ENCODE data around the gene BLOC1S3.

Gene BLOC1S3

DNA sequence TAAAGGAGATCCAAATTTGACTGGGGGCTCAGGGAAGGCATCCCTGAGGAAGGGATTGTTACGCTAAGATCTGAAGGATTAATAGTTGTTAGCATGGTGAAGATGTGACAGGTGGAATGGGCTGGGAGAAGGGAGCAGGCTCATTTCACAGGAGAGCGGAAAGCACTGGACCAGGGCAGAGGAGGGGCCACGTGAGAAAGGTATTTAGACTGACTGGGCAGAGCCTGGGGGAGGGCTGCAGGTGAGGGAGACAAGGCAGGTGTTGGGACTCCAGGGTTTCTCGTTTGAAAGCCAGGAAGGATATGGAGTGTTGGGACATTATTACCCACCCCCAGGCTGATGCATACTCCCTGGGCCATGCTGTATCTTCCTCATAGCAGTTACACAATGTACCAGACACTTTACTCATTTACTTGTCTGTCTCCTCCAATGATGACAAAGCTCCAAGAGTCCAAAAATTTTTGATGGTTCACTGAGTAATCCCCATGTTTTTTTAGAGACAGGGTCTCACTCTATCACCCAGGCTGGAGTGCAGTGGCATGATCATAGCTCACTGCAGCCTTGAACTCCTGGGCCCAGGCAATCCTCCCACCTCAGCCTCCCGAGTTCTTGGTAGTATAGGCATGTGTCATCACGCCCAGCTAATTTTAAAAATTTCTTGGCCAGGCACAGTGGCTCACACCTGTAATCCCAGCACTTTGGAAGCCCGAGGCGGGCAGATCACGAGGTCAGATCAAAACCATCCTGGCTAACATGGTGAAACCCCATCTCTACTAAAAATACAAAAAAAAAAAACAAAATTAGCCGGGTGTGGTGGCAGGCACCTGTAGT is 2.9 kb upstream of the BLOC1S3 start:
- Mint-ChIP-seq H3K27ac (no peak overlapping the region), H3K36me3 (peaks cover 2% of the 10 kb centered on the region), H3K9me3 (no peaks in the 10 kb centered on the region), H3K4me3 (peak overlapping the region; percentile 1), H3K4me1 (peaks cover 21% of the 10 kb centered on the region), H3K27me3 (no peaks in the 10 kb centered on the region)
- no peak for ATAC-seq (ENCODE audit: low read depth)
- DNase-seq (ENCODE audit: low spot score in 2 of 2) = no peak

DNA sequence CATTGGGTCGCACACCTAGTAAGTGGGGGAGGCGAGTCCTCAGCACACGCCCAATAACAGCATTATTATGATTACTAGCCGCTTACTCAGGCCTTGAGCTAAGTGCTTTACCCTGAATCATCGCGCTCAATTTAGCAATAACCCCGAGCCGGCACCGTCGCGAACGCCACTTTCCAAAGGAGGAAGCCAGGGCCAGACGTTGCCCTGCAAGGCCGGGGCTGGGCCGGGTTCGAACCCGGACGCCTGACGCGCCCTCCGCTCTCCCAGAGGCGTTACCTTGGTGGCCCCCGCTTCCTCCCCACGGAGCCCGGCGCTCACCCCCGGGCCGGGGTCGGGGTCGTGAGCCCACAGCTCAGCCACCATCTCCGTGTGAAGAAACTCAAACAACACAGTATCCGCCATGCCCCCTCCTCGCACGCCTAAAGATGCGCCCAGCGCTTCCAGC is 745 bp upstream of the BLOC1S3 start, which contains the start of gene TRAPPC6A:
TRAPPC6A (minus strand) TSS at position 421 of the 445 bp plus-strand sequence; CDS start at position 402, 19 bp downstream.
- Mint-ChIP-seq H3K4me3 (peak within 1 kb of the TSS; percentile 88), H3K36me3 (peaks cover 11% of the 10 kb centered on the region), H3K27me3 (no peaks in the 10 kb centered on the region), H3K27ac (peak within 1 kb of the TSS; percentile 92), H3K9me3 (no peaks in the 10 kb centered on the region), H3K4me1 (peaks cover 23% of the 10 kb centered on the region)
- peak; percentile 1 for ATAC-seq (ENCODE audit: low read depth)
- DNase-seq (ENCODE audit: low spot score in 2 of 2) = no peak

DNA sequence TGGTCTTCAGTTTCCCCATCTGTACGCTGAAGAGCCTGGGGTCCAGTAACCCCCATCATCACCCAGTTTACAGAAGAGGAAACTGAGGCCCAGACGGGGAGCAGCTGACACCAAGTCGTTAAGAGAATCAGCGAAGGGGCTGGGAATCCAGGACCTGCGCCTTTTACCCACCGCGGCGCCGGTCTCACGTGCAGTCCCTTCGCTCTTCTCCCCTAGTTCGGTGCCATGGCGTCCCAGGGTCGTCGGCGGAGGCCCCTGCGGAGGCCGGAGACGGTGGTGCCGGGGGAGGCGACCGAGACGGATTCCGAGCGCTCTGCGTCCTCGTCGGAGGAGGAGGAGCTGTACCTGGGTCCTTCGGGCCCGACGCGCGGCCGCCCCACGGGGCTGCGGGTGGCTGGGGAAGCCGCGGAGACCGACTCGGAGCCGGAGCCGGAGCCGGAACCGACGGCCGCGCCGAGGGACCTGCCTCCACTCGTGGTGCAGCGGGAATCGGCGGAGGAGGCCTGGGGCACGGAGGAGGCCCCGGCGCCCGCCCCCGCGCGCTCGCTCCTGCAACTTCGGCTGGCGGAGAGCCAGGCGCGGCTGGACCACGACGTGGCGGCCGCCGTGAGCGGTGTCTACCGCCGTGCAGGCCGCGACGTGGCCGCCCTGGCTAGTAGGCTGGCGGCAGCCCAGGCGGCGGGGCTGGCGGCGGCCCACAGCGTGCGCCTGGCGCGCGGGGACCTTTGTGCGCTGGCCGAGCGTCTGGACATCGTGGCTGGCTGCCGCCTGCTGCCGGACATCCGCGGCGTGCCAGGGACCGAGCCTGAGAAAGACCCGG is 698 bp downstream of the BLOC1S3 start:
- ATAC-seq (ENCODE audit: low read depth) (no peak), DNase-seq (ENCODE audit: low spot score in 2 of 2) (peak; percentile 27 to 51)
- Mint-ChIP-seq H3K36me3 (peaks cover 13% of the 10 kb centered on the region), H3K27me3 (no peaks in the 10 kb centered on the region), H3K4me1 (peaks cover 25% of the 10 kb centered on the region), H3K4me3 (peak overlapping the region; percentile 88), H3K9me3 (no peaks in the 10 kb centered on the region), H3K27ac (peak overlapping the region; percentile 92)

DNA sequence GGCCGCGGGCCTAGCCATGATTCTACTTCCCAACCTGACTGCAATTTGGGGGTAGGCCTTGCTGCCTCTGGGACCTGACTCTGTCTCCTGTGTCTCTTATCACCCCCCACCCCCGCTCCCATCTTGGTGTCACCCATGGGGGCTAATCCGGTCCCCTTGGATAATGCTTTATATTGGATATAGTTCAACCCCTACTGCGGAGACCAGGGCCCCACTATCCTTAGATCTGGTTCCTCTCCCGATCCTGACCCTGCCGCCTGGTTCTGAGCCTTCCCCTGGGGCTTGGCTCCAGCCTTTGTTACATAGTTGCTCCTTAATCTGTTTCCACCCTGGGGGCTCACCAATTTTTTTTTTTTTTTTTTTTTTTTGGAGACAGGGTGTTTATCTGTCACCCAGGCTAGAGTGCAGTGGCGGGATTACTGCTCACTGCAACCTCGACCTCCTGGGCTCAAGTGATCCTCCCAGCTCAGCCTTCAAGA is 1.3 kb downstream of the BLOC1S3 start:
- H3K27me3 Mint-ChIP-seq = no peaks in the 10 kb centered on the region
- peak overlapping the region; percentile 78 for H3K4me3 Mint-ChIP-seq
- H3K9me3 Mint-ChIP-seq = no peaks in the 10 kb centered on the region
- no peak overlapping the region for H3K27ac Mint-ChIP-seq
- DNase-seq (ENCODE audit: low spot score in 2 of 2) (no peak), ATAC-seq (ENCODE audit: low read depth) (no peak)
- H3K4me1 Mint-ChIP-seq = peaks cover 27% of the 10 kb centered on the region
- H3K36me3 Mint-ChIP-seq = peaks cover 13% of the 10 kb centered on the region

DNA sequence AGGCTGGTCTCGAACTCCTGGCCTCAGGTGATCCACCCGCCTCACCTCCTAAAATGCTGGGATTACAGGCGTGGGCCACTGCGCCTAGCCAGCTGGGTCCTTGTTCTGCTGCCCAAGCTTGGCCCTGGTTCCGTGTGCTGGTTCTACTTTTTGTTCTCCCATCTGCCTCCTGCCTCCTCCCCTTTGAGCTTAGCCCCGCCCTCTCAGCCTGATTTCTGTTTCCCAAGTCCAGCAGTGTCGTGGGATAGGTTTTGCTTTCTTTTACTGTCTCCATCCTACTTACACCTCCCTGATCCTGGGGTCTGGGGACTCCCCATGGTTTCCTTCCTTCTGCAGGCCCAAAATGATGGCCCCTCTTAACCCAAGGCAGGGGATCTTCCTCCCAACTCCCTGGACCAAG is 2.4 kb downstream of the BLOC1S3 start:
- Mint-ChIP-seq H3K36me3 (peaks cover 10% of the 10 kb centered on the region), H3K9me3 (no peaks in the 10 kb centered on the region), H3K27ac (peak overlapping the region; percentile 64)

DNA sequence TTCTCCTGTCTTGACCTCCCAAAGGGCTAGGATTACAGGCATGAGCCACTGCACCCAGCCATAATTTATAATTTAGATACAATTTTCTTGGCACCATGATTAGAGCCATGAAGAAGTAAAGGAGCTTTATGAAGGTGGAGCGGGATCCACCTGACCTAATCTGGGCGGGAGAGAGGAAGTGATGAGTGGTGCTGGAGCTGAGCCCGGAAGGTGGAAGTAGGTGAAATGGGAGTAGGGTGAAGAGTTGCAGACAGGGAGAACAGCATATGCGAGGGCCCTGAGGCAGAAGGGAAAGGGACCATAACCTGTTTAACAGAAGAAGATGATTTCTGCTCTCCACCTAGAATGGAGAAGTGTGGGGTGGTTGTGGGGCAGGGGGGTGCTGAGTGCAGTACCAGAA is 4.2 kb downstream of the BLOC1S3 start:
- no peaks in the 10 kb centered on the region for H3K9me3 Mint-ChIP-seq
- peaks cover 31% of the 10 kb centered on the region for H3K4me1 Mint-ChIP-seq
- DNase-seq (ENCODE audit: low spot score in 2 of 2) (no peak), ATAC-seq (ENCODE audit: low read depth) (no peak)
- peak overlapping the region; percentile 46 for H3K4me3 Mint-ChIP-seq
- no peaks in the 10 kb centered on the region for H3K27me3 Mint-ChIP-seq
- no peak overlapping the region for H3K27ac Mint-ChIP-seq
- peaks cover 10% of the 10 kb centered on the region for H3K36me3 Mint-ChIP-seq

More for the DNA sequence above, 2.4 kb downstream of the BLOC1S3 start:
- DNase-seq (ENCODE audit: low spot score in 2 of 2) (no peak), ATAC-seq (ENCODE audit: low read depth) (no peak)
- Mint-ChIP-seq H3K27me3 (no peaks in the 10 kb centered on the region), H3K4me1 (peaks cover 28% of the 10 kb centered on the region), H3K4me3 (peak overlapping the region; percentile 77)

DNA sequence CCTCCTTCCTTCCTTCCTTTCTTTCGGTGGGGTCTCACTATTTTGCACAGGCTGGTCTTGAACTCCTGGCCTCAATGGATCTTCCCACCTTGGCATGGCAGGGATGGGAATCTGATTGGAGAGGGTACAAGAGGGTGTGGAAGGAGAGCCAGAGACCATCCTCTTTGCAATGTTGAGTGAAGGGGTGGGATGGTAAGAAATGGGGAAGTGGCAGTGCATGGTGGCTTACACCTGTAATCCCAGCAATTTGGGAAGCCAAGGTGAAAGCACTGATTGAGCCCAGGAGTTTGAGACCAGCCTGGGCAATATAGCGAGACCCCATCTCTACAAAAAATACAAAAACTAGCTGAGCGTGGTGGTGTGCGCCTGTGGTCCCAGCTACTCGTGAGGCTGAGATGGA is 5.5 kb downstream of the BLOC1S3 start:
- ATAC-seq (ENCODE audit: low read depth) (no peak), DNase-seq (ENCODE audit: low spot score in 2 of 2) (no peak)
- Mint-ChIP-seq H3K36me3 (peaks cover 10% of the 10 kb centered on the region), H3K4me1 (peaks cover 31% of the 10 kb centered on the region), H3K9me3 (no peaks in the 10 kb centered on the region), H3K4me3 (no peak overlapping the region), H3K27me3 (no peaks in the 10 kb centered on the region), H3K27ac (peak overlapping the region; percentile 58)

DNA sequence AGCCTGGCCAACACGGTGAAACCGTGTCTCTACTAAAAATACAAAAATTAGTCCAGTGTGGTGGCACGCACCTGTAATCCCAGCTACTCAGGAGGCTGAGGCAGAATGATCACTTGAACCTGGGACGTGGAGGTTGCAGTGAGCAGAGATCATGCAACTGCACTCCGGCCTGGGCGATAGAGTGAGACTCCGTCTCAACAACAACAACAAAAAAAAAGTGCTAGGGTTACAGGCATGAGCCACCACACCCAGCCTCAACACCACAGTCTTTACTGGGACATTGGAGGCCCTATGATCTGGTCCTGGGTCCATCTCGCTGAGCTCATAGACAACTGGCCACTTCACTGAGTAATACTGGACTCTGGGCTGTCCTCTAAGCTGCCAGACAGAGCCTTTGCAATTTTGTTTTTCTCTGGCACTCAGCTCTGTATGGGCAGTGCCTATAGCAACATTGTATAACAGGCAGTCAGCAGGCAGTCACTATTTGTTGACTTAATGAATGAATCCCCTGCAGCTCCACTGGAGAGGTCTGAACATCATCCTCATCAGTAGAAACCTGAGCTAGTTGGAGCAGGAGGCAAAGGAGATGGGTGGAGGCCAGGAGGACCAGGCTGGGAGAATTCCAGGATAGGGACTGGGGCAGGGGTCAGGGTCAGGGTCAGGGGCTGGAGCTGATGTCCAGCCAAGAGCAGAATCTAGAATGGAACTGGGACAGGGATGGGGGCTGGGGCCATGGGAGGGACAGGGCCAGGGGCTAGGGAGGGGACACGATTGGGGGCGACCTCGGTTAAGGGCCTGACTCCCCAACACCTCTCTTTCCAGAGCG is 8.1 kb downstream of the BLOC1S3 start:
- Mint-ChIP-seq H3K4me3 (no peak overlapping the region), H3K27ac (no peak overlapping the region), H3K9me3 (peaks cover 3% of the 10 kb centered on the region), H3K36me3 (peaks cover 14% of the 10 kb centered on the region), H3K27me3 (no peaks in the 10 kb centered on the region), H3K4me1 (peaks cover 16% of the 10 kb centered on the region)
- no peak for ATAC-seq (ENCODE audit: low read depth)
- DNase-seq (ENCODE audit: low spot score in 2 of 2) = no peak

DNA sequence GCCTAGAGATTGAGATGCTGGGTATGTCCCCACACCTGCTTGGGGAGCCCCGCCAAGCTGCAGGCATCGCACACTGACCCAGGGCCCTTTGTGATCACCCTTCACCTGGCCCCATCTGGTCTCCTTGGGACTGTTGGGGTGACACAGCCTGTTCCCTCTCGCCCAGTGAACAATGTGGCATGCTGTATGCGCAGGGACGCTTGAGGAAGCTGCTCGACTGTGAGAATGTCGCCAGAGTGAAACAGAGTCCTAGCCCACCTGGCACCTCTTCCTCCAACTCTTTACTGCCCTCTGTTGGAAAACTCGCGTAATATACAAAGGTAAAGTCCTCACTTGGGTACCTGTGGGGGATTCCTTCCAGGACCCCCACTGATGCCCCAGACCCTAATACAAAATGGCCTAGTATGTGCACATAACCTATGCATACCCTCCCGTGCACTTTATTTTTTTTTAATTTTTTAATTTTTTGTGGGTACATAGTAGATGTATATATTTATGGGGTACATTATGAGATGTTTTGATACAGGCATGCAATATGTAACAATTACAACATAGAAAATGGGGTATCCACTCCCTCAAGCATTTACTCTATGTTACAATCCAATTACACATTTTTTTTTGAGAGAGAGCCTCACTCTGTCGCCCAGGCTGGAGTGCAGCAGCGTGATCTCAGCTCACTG is 9.0 kb downstream of the BLOC1S3 start:
- peaks cover 14% of the 10 kb centered on the region for H3K36me3 Mint-ChIP-seq
- DNase-seq (ENCODE audit: low spot score in 2 of 2) (peak in 1 of 2 donors; percentile 55), ATAC-seq (ENCODE audit: low read depth) (peak; percentile 87)
- no peak overlapping the region for H3K4me3 Mint-ChIP-seq
- peaks cover 16% of the 10 kb centered on the region for H3K4me1 Mint-ChIP-seq
- no peak overlapping the region for H3K27ac Mint-ChIP-seq
- H3K27me3 Mint-ChIP-seq = no peaks in the 10 kb centered on the region
- peaks cover 3% of the 10 kb centered on the region for H3K9me3 Mint-ChIP-seq

DNA sequence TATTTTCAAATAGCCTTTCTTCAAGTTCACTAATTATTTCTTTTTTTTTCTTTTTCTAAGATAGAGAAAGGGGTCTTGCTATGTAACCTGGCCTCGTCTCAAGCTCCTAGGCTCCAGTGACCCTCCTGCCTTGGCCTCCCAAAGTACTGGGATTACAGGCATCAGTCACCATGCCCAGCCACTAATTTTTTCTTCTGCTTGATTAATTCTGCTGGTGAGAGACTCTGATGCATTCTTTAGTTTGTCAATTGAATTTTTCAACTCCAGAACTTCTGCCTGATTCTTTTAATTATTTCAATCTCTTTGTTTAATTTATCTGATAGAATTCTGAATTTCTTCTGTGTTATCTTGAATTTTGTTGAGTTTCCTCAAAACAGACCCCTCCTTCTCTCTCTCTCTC is 11.4 kb downstream of the BLOC1S3 start:
- peaks cover 6% of the 10 kb centered on the region for H3K4me1 Mint-ChIP-seq
- DNase-seq (ENCODE audit: low spot score in 2 of 2) (no peak), ATAC-seq (ENCODE audit: low read depth) (no peak)
- peaks cover 17% of the 10 kb centered on the region for H3K36me3 Mint-ChIP-seq
- H3K4me3 Mint-ChIP-seq = no peak overlapping the region
- H3K9me3 Mint-ChIP-seq = peaks cover 3% of the 10 kb centered on the region
- H3K27ac Mint-ChIP-seq = no peak overlapping the region
- H3K27me3 Mint-ChIP-seq = peaks cover 3% of the 10 kb centered on the region

DNA sequence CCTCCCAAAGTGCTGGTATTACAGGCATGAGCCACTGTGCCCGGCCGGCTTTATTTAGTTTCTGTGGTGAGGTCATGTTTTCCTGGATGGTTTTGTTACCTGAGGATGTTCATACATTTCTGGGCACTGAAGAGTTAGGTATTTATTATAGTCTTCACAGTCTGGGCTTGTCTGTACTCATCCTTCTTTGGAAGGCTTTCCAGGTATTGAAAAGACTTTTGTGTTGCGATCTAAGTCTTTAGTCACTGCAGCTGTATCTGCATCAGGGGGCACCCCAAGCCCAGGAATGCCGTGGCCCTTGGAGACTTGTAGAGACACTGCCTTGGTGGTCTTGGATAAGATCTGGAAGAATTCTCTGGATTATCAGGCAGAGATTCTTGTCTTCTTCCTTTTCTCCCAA is 12.8 kb downstream of the BLOC1S3 start:
- peaks cover 3% of the 10 kb centered on the region for H3K9me3 Mint-ChIP-seq
- DNase-seq (ENCODE audit: low spot score in 2 of 2) (no peak), ATAC-seq (ENCODE audit: low read depth) (no peak)
- no peak overlapping the region for H3K4me3 Mint-ChIP-seq
- peaks cover 6% of the 10 kb centered on the region for H3K27me3 Mint-ChIP-seq
- H3K27ac Mint-ChIP-seq = no peak overlapping the region
- H3K4me1 Mint-ChIP-seq = peaks cover 4% of the 10 kb centered on the region
- H3K36me3 Mint-ChIP-seq = peaks cover 23% of the 10 kb centered on the region

DNA sequence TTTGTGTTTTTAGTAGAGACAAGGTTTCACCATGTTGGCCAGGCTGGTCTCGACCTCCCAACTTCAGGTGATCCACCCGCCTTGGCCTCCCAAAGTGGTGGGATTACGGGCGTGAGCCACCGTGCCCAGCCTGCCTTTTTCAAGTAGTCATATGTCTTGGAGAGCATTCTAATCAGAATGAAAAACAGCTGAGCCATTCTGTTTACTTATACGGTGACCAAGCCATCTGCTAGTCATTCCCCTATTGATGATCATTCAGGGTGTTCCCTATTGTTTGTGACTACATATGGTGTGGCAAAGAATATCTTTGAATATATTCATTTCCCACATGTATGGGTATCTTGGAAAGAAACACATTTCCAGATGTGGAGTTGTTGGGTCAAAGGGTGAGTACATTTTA is 17.2 kb downstream of the BLOC1S3 start:
- Mint-ChIP-seq H3K27ac (no peak overlapping the region), H3K27me3 (peaks cover 10% of the 10 kb centered on the region), H3K4me1 (peaks cover 2% of the 10 kb centered on the region), H3K36me3 (peaks cover 16% of the 10 kb centered on the region), H3K9me3 (no peaks in the 10 kb centered on the region), H3K4me3 (no peak overlapping the region)
- DNase-seq (ENCODE audit: low spot score in 2 of 2) (no peak), ATAC-seq (ENCODE audit: low read depth) (no peak)

DNA sequence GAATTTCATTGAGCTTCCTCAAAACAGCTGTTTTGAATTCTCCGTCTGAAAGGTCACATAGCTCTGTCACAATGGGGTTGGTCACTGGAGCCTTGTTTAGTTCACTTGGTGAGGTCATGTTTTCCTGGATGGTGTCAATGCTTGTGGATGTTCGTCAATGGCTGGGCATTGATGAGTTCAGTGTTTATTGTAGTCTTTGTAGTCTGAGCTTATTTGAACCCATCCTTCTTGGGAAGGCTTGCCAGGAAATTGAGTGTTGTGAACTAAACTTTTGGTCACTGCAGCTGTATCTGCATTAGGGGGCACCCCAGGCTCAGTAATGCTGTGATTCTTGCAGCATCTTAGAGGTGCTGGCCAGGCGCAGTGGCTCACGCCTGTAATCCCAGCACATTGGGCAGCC is 22.0 kb downstream of the BLOC1S3 start:
- DNase-seq (ENCODE audit: low spot score in 2 of 2) (no peak), ATAC-seq (ENCODE audit: low read depth) (no peak)
- Mint-ChIP-seq H3K27me3 (peaks cover 9% of the 10 kb centered on the region), H3K27ac (no peak overlapping the region), H3K36me3 (peaks cover 13% of the 10 kb centered on the region), H3K4me3 (no peak overlapping the region), H3K9me3 (peaks cover 5% of the 10 kb centered on the region), H3K4me1 (peaks cover 2% of the 10 kb centered on the region)

Data from memory B cell (primary cell).